GM12801 (cell line): ENCODE results near the gene LPCAT2.

Experiments used
- TF ChIP-seq, protein P1 (sequence below): IDR thresholded peaks from one replicate; pipeline ENCODE4 v1.5.1; 2011; ENCODE audit warnings: control low read depth; ENCODE audit not compliant: insufficient read length; ENCODE audit errors: extremely low read depth

LPCAT2 gene

GRCh38 chr16:55500530-55501011 lies 8.3 kb upstream of the LPCAT2 start:
- TF ChIP-seq, protein P1, sequence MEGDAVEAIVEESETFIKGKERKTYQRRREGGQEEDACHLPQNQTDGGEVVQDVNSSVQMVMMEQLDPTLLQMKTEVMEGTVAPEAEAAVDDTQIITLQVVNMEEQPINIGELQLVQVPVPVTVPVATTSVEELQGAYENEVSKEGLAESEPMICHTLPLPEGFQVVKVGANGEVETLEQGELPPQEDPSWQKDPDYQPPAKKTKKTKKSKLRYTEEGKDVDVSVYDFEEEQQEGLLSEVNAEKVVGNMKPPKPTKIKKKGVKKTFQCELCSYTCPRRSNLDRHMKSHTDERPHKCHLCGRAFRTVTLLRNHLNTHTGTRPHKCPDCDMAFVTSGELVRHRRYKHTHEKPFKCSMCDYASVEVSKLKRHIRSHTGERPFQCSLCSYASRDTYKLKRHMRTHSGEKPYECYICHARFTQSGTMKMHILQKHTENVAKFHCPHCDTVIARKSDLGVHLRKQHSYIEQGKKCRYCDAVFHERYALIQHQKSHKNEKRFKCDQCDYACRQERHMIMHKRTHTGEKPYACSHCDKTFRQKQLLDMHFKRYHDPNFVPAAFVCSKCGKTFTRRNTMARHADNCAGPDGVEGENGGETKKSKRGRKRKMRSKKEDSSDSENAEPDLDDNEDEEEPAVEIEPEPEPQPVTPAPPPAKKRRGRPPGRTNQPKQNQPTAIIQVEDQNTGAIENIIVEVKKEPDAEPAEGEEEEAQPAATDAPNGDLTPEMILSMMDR: no peak

DNA sequence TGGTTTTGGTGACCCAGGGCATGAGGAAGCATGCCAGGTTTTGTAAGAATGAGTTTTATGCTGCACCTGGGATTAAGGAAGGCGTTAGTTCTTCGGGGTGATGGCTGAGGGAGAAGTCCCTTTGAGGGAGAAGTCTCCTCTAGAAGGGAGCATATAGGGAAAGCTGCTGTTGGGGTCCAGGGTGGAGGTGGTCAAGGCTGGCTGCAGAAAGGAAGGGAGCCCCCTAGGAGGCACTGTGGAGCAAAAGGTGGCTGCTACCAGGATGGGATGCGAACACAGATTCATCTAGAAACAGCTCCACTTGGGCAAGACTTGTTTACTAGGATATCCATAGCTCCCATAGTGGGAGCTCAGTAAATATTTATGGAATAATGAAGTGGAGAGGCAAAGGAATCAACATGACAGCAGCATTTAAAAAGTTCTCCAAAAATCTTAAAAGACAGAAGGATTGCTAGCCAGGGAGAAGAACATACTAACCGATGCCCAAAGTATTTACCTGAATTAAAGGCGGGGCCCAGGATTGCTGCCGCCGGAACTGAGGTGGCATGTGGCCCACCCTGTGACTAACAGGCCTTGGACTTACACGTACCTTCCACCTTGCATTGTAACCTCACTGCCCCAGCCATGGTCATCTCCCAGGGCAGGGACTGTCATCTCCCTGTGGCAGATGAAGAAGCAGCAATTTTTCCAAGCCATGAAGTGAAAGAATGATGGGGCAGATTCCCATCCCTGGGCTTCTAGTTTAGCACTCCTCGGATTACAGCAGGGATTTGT lies 7.1 kb upstream of the LPCAT2 start:
- TF ChIP-seq, protein P1: no peak

- TF ChIP-seq, protein P1: no peak
Observed at GRCh38 chr16:55502801-55503366, 6.0 kb upstream of the LPCAT2 start.

DNA sequence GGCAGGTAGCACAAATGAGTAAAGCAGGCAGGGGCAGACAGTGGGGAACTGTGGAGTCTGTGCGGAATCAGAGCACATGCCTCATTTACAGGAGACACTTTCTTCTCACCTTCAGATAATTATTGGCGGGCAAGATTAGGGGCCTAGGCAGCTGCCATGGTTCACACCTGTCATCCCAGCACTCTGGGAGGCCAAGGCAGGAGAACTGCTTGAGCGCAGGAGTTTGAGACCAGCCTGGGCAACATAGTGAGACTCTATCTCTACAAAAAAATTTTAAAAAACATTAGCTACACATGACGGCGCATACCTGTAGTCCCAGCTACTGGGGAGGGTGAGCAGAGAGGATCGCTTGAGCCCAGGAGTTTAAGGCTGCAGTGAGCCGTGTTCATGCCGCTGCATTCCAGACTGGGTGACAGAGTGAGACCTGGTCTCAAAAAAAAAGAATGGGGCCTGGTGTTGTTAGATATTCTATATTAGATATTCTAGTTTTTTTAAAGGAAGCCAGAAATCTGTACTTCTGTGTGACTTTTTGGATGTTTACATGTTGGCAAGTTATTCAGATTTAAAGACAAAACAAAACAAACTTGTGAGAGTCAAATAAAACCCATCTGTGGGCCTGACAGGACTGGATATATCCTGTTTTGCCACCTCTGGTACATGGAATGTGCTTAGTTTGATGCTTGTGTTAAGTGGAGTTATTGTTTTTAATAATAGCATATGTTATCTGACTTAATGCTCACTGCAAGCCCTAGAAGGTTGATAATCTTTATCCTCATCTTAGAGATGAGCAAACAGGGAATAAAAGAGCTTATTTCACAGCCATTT lies 4.9 kb upstream of the LPCAT2 start:
- TF ChIP-seq, protein P1: no peak

- TF ChIP-seq, protein P1: no peak
Observed at GRCh38 chr16:55505333-55506015, 3.4 kb upstream of the LPCAT2 start.

GRCh38 chr16:55506083-55506482 lies 2.8 kb upstream of the LPCAT2 start:
- TF ChIP-seq, protein P1: no peak

DNA sequence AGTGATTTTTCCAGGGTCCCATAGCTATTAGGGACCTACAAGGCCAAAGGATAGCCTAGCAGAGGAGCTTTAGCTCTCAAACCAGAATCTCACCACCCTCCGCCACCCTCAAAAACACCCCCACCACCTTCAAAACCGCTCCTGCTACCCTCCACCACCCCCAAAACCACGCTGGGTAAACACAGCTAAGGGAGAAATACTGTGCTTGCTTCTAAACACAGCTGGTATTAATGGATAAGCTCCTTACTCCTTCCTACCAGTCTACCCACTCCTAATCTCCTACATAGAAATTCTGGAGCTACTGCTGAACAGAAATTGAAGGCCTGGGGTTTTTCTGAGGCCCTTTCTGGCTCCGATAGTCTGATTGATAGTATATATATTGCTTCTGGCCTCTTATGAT lies 2.2 kb upstream of the LPCAT2 start:
- TF ChIP-seq, protein P1: no peak
